GM12878 (cell line): ENCODE measurements around the gene ITGA7.

Experiments
- ATF7 ChIP-seq: fragments of 450-650 bp; IDR thresholded peaks from 2 replicates; pipeline ENCODE4 v1.6.1; 2016; ENCODE audit warnings: low read depth, mild to moderate bottlenecking
- EGR1 ChIP-seq, 2 experiments: IDR thresholded peaks; 1 replicate in 1 of 2; 2 replicates in 1 of 2; pipeline ENCODE4 v1.6.1; 2011 to 2012; ENCODE audit warnings: low read depth in 2 of 2, low read length in 2 of 2, borderline replicate concordance in 1 of 2, mild to moderate bottlenecking in 1 of 2, moderate library complexity in 1 of 2
- HDAC6 ChIP-seq: fragments of 200-600 bp; sonication (generic); IDR thresholded peaks from one replicate; pipeline ENCODE4 v1.8.0; 2017; ENCODE audit warnings: antibody characterized with exemption; ENCODE audit not compliant: unreplicated experiment
- MEF2A ChIP-seq: IDR thresholded peaks from 2 replicates; pipeline ENCODE4 v1.6.1; 2011; ENCODE audit warnings: low read depth, mild to moderate bottlenecking, low read length, moderate library complexity; ENCODE audit not compliant: insufficient read depth

DNA sequence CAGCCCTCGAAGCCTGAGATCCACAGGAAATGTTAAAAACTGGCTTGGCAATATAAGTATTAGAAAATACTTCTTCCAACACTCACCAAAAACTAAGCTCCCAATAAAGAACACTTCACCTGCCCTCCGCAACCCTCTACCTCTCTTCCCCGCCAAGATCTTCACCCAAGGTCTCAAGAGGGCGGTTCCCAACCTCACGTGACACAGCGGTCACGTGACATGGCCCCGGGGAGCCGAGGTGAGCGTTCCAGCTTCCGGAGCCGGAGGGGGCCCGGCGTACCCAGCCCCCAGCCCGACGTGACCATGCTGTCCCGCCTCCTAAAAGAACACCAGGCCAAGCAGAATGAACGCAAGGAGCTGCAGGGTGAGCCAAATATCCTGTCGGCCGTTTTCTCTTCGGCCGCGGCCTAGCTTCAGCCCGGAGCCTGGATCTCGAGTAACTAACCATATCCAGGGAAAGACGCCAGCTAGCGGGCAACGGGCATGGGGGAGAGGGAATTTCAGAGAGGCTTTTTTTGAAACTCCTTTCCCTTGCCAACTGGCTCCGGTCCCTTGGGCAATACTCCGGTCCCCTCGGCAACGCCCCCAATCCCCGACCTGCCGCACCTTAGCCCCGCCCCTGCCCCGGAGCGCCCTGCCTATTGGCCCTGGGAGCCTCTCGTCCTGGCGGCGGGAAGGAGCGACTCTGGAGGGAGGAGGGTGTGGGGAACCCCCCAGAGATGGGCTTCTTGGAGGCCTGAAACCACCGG, 8.3 kb upstream of the ITGA7 start, which contains the start of gene BLOC1S1:
- TF ChIP-seq EGR1 (IDR thresholded peaks at IDR 0.05; ENCODE audit: borderline replicate concordance in 1 of 2, low read depth in 2 of 2, low read length in 2 of 2) (peak; percentile 21 to 57), ATF7 (peak; percentile 51; the same call in 1 of the 2 replicates), MEF2A (0 out of 2 replicates have a peak, but pooled peaks have one; percentile 46), HDAC6 (no peak)
